Natural killer cell (primary cell): ENCODE results near the gene FKBP8. TPM values are rescaled to one million over a fixed set of nuclear protein-coding genes. Genes with fewer than 3 reads are reported as not detected.

Experiments
- ATAC-seq, 3 donors: fragments of 150-1000 bp in 2 of 3; fragments of 200-7000 bp in 1 of 3; cut with Tn5 transposase; 1 replicate in 1 of 3; 2 replicates in 2 of 3; pipeline ENCODE4 v1.10.0; 2021; ENCODE audit warnings: mild to moderate bottlenecking in 2 of 3, moderate library complexity in 2 of 3
- DNase-seq, 2 donors: peaks; one replicate each; pipeline versions ENCODE4 v3.0.0 to v3.0.0-alpha.2; 2013 to 2021; ENCODE audit warnings: mixed read lengths in 1 of 2
- H3K27ac ChIP-seq: one replicate; pipeline ENCODE4 v1.5.1; 2013; ENCODE audit warnings: mild to moderate bottlenecking, low read length
- H3K27me3 ChIP-seq: one replicate; pipeline ENCODE4 v1.6.1; 2013; ENCODE audit warnings: low read length; ENCODE audit not compliant: control insufficient read depth, insufficient read depth
- H3K36me3 ChIP-seq: one replicate; pipeline ENCODE4 v1.6.1; 2013; ENCODE audit warnings: low read length; ENCODE audit not compliant: control insufficient read depth, insufficient read depth
- H3K4me1 ChIP-seq: one replicate; pipeline ENCODE4 v1.6.1; 2013; ENCODE audit warnings: low read length; ENCODE audit not compliant: control insufficient read depth, insufficient read depth
- H3K4me3 ChIP-seq: one replicate; pipeline ENCODE4 v1.5.1; 2013; ENCODE audit warnings: low read length
- H3K9me3 ChIP-seq: one replicate; pipeline ENCODE4 v1.6.1; 2013; ENCODE audit warnings: low read length; ENCODE audit not compliant: control insufficient read depth, insufficient read depth
- H3K27ac Mint-ChIP-seq, 2 donors: one replicate each; pipeline ENCODE4 v1.8.0; 2022; ENCODE audit warnings: mild to moderate bottlenecking in 2 of 2, mixed read lengths in 2 of 2, moderate library complexity in 1 of 2
- H3K27me3 Mint-ChIP-seq, 2 donors: one replicate each; pipeline ENCODE4 v1.8.0; 2022; ENCODE audit warnings: low read depth in 2 of 2, mixed read lengths in 2 of 2
- H3K36me3 Mint-ChIP-seq: one replicate; pipeline ENCODE4 v1.8.0; 2022; ENCODE audit warnings: mixed read lengths
- H3K4me1 Mint-ChIP-seq, 2 donors: one replicate each; pipeline ENCODE4 v1.8.0; 2022; ENCODE audit warnings: mixed read lengths in 2 of 2
- H3K4me3 Mint-ChIP-seq: one replicate; pipeline ENCODE4 v1.8.0; 2022; ENCODE audit warnings: mild to moderate bottlenecking, moderate library complexity, mixed read lengths
- H3K9me3 Mint-ChIP-seq, 2 donors: one replicate each; pipeline ENCODE4 v1.8.0; 2022; ENCODE audit warnings: mixed read lengths in 2 of 2
- WGBS: methylation state at CpG from one replicate; pipeline ENCODE4 v1.1.7; 2013; ENCODE audit warnings: missing lambda C conversion rate; ENCODE audit not compliant: insufficient coverage; 5-methylcytosine and 5-hydroxymethylcytosine counted together
- intact Hi-C: fragments of 100-400 bp; cut with micrococcal nuclease; formaldehyde crosslinking; loops from one replicate; pipeline ENCODE4 v1.14.2; 2022
- total RNA-seq, 4 donors: library from RNA; stranded (reverse); fragments of 120-200 nt in 1 of 4; gene quantifications; one replicate each; pipeline versions ENCODE4 v1.2.3 to v1.2.4, GENCODE V29; 2013 to 2022
- TF ChIP-seq, protein P1 (sequence below): fragments of 200-600 bp; IDR thresholded peaks from one replicate; pipeline ENCODE4 v1.8.0; 2022; ENCODE audit warnings: antibody characterized with exemption

The FKBP8 gene
- total RNA-seq, 3 donors from 2014 or later (not counting 1 experiment from before 2014, with no cell fraction given): 149 to 179 (median 162) TPM

DNA sequence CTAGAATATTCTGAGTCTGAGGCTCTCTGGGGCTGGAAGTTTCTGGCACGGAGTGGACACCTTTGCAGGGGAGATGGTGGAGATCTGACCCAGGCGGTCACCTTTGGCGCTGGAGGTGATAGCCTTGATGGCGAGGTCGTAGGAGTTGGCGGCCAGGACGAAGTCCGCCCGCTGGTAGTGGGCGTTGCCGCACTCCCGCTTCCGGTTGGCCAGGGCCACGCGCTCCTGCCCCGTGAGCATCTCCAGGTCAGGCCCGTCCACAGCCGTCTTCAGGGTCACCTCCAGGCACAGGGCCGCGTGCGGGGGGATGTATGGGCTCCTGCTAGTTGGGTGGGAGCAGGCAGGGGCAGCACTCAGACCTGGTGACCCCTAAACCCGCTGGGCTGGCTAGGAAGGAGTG lies 5.3 kb downstream of the FKBP8 start:
- Mint-ChIP-seq H3K4me1 (peaks cover 7 to 17% of the 10 kb centered on the region in 2 donors), H3K27me3 (no peaks in the 10 kb centered on the region), H3K36me3 (no peaks in the 10 kb centered on the region), H3K27ac (no peak overlapping the region), H3K9me3 (no peaks in the 10 kb centered on the region), H3K4me3 (no peak overlapping the region)
- intact Hi-C loops: no loop called here
- WGBS: 98% methylated on average over 22 of the region's 22 CpGs
- Histone ChIP-seq H3K9me3 (no peaks in the 10 kb centered on the region), H3K4me1 (peaks cover 11% of the 10 kb centered on the region), H3K27me3 (no peaks in the 10 kb centered on the region), H3K27ac (no peak overlapping the region), H3K4me3 (no peak overlapping the region), H3K36me3 (peaks cover 37% of the 10 kb centered on the region)
- no peak for DNase-seq
- TF ChIP-seq, protein P1, sequence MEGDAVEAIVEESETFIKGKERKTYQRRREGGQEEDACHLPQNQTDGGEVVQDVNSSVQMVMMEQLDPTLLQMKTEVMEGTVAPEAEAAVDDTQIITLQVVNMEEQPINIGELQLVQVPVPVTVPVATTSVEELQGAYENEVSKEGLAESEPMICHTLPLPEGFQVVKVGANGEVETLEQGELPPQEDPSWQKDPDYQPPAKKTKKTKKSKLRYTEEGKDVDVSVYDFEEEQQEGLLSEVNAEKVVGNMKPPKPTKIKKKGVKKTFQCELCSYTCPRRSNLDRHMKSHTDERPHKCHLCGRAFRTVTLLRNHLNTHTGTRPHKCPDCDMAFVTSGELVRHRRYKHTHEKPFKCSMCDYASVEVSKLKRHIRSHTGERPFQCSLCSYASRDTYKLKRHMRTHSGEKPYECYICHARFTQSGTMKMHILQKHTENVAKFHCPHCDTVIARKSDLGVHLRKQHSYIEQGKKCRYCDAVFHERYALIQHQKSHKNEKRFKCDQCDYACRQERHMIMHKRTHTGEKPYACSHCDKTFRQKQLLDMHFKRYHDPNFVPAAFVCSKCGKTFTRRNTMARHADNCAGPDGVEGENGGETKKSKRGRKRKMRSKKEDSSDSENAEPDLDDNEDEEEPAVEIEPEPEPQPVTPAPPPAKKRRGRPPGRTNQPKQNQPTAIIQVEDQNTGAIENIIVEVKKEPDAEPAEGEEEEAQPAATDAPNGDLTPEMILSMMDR: no peak
- ATAC-seq: no peak

DNA sequence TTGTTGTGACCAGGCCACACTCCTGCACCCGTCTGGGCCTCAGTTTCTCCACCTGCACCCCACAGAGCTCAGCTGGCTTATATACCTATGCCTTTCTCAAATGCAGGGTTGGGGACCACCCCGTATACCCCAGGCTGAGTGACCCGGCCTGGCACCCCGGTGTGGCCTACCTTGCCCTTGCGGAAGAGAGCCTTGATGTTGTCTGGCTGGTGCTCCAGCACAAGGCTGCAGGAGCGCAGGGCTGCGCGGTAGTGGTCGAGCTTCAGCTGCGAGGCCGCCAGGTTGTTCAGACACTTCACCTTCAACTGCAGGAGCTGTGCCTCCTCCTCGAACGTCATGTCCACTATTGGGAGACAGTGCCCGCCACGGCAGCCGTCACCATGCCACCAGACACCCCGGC lies 5.9 kb downstream of the FKBP8 start:
- Histone ChIP-seq H3K27ac (no peak overlapping the region), H3K9me3 (no peaks in the 10 kb centered on the region), H3K27me3 (no peaks in the 10 kb centered on the region), H3K36me3 (peaks cover 43% of the 10 kb centered on the region), H3K4me1 (peaks cover 8% of the 10 kb centered on the region), H3K4me3 (no peak overlapping the region)
- ATAC-seq: no peak
- intact Hi-C loops: no loop called here
- Mint-ChIP-seq H3K4me1 (peaks cover 5 to 13% of the 10 kb centered on the region in 2 donors), H3K9me3 (no peaks in the 10 kb centered on the region), H3K27me3 (no peaks in the 10 kb centered on the region), H3K36me3 (no peaks in the 10 kb centered on the region), H3K27ac (no peak overlapping the region), H3K4me3 (no peak overlapping the region)
- DNase-seq: no peak
- 97% methylated on average over 17 of the region's 17 CpGs for WGBS
- TF ChIP-seq, protein P1: no peak

DNA sequence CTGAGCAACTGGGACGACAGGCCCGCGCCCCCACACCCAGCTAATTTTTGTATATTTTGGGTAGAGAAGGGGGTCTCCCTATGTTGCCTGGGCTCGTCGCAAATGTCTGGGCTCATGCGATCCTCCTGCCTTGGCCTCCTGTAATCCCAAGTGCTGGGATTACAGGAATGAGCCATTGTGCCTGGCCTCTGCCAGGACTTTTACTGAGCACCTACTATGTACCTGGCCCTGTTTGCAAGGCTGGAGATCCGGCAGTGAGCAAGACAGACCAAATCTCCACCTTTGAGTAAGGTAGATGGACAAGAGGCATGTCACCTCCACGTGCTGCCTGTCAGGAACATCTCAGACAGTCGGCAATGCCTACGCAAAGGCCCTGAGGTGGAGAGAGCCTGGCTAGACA lies 6.9 kb downstream of the FKBP8 start:
- ATAC-seq (no peak), DNase-seq (no peak)
- Mint-ChIP-seq H3K27ac (peak overlapping the region in 1 of 2 donors; percentile 15), H3K9me3 (no peaks in the 10 kb centered on the region), H3K27me3 (no peaks in the 10 kb centered on the region), H3K36me3 (no peaks in the 10 kb centered on the region), H3K4me1 (peaks cover 0 to 5% of the 10 kb centered on the region in 2 donors), H3K4me3 (no peak overlapping the region)
- Histone ChIP-seq H3K4me1 (no peaks in the 10 kb centered on the region), H3K4me3 (no peak overlapping the region), H3K27ac (no peak overlapping the region), H3K27me3 (no peaks in the 10 kb centered on the region), H3K36me3 (peaks cover 47% of the 10 kb centered on the region), H3K9me3 (no peaks in the 10 kb centered on the region)
- WGBS: 98% methylated on average over 10 of the region's 10 CpGs
- TF ChIP-seq, protein P1: no peak
- intact Hi-C loops: no loop called here

DNA sequence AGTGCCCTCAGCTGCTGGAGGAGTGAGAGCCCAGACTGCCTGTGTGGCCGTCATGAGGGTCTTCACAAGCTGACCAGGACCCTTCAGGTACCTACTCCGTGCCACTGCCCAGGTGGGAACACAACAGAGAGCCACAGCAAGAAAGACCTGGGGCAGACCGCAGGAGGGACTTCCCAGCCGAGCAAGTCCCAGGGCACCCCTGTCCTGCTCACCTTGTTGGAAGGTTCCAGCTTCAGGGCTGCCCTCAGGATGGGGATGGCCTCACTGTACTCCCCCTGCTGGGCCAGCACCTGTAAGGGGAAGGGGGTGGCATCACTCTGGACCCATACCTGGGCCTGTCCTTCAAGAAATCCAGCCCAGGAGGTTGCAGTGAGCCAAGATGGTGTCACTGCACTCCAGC lies 10.3 kb downstream of the FKBP8 start:
- Mint-ChIP-seq H3K4me3 (no peak overlapping the region), H3K36me3 (no peaks in the 10 kb centered on the region), H3K4me1 (peaks cover 0 to 5% of the 10 kb centered on the region in 2 donors), H3K27ac (no peak overlapping the region), H3K27me3 (no peaks in the 10 kb centered on the region), H3K9me3 (no peaks in the 10 kb centered on the region)
- peaks cover 35% of the 10 kb centered on the region for H3K36me3 ChIP-seq
- DNase-seq: no peak
- 97% methylated on average over 4 of the region's 4 CpGs for WGBS
- no peak for ATAC-seq
- TF ChIP-seq, protein P1: no peak
- no peaks in the 10 kb centered on the region for H3K9me3 ChIP-seq
- no peak overlapping the region for H3K4me3 ChIP-seq
- H3K27me3 ChIP-seq: no peaks in the 10 kb centered on the region
- intact Hi-C loops: no loop called here
- no peaks in the 10 kb centered on the region for H3K4me1 ChIP-seq
- no peak overlapping the region for H3K27ac ChIP-seq
